HG03460 (cell line): ENCODE measurements around the gene POLR1H.
"Not testable (repeated sequence)": the region's sequence is repeated elsewhere in the genome, so short reads cannot be mapped to it uniquely, and the experiment has no call there.

Experiments used
- ATAC-seq: cut with Tn5 transposase; IDR thresholded peaks from one replicate; pipeline ENCODE4 v1.9.1; 2021; ENCODE audit not compliant: unreplicated experiment

Gene POLR1H

GRCh38 chr6:30061092-30061857, at the start of gene POLR1H:
Gene POLR1H, plus strand, starts transcription at chr6:30061265. Its CDS starts 260 bp downstream, at chr6:30061525.
- ATAC-seq, result peak; percentile 77

- no peak for ATAC-seq
Observed at GRCh38 chr6:30013291-30013922, 47.7 kb upstream of the POLR1H start.

- ATAC-seq, result no peak
Observed at GRCh38 chr6:30019819-30020218, 41.2 kb upstream of the POLR1H start.

- no peak for ATAC-seq
Observed at GRCh38 chr6:30020626-30021025, 40.4 kb upstream of the POLR1H start.

- ATAC-seq, result no peak
Observed at GRCh38 chr6:30022189-30022588, 38.9 kb upstream of the POLR1H start.

GRCh38 chr6:30022712-30023111, 38.4 kb upstream of the POLR1H start:
- not testable (repeated sequence) for ATAC-seq

- no peak for ATAC-seq
Observed at GRCh38 chr6:30025186-30025585, 35.9 kb upstream of the POLR1H start.

- no peak for ATAC-seq
Observed at GRCh38 chr6:30029588-30029987, 31.5 kb upstream of the POLR1H start.

GRCh38 chr6:30031381-30031780, 29.7 kb upstream of the POLR1H start:
- ATAC-seq, result no peak

GRCh38 chr6:30033440-30033839, 27.6 kb upstream of the POLR1H start:
- ATAC-seq, result not testable (repeated sequence)

- no peak for ATAC-seq
Observed at GRCh38 chr6:30035784-30036183, 25.3 kb upstream of the POLR1H start.

GRCh38 chr6:30037182-30037788, 23.8 kb upstream of the POLR1H start:
- no peak for ATAC-seq

GRCh38 chr6:30041221-30041620, 19.8 kb upstream of the POLR1H start:
- ATAC-seq, result no peak

GRCh38 chr6:30041821-30042220, 19.2 kb upstream of the POLR1H start:
- ATAC-seq, result no peak

GRCh38 chr6:30042476-30042875, 18.6 kb upstream of the POLR1H start:
- no peak for ATAC-seq

- no peak for ATAC-seq
Observed at GRCh38 chr6:30042914-30043313, 18.2 kb upstream of the POLR1H start.

- ATAC-seq, result no peak
Observed at GRCh38 chr6:30043744-30044143, 17.3 kb upstream of the POLR1H start.

- ATAC-seq, result no peak
Observed at GRCh38 chr6:30044630-30045029, 16.4 kb upstream of the POLR1H start.

GRCh38 chr6:30047220-30047619, 13.8 kb upstream of the POLR1H start:
- ATAC-seq, result no peak

GRCh38 chr6:30053682-30054081, 7.4 kb upstream of the POLR1H start:
- no peak for ATAC-seq

GRCh38 chr6:30055513-30055912, 5.6 kb upstream of the POLR1H start:
- ATAC-seq, result no peak

GRCh38 chr6:30060606-30061091, 416 bp upstream of the POLR1H start:
- ATAC-seq, result peak; percentile 25
